D721Med (cell line): ENCODE data around the gene IFNA4.
"Not testable (repeated sequence)": the region's sequence is repeated elsewhere in the genome, so short reads cannot be mapped to it uniquely, and the experiment has no call there.

ENCODE experiments used
- DNase-seq: peaks from one replicate; pipeline ENCODE4 v3.0.0; 2011; ENCODE audit warnings: low spot score; ENCODE audit not compliant: insufficient read length
- FAIRE-seq: peaks from 2 replicates; lab custom pipeline; 2011; peaks lifted over from hg19 to GRCh38; lab: Jason Lieb, UNC
- TF ChIP-seq, protein P1 (sequence below): IDR thresholded peaks from 2 replicates; pipeline ENCODE4 v1.5.1; 2012; ENCODE audit warnings: mild to moderate bottlenecking, control low read depth; ENCODE audit not compliant: insufficient read depth; ENCODE audit errors: missing control alignments

Gene IFNA4

GRCh38 chr9:21187487-21187886 lies at the start of gene IFNA4:
TSS of gene IFNA4 (minus strand) at chr9:21187587. CDS start at chr9:21187531, 56 bp downstream.
- not testable (repeated sequence) for FAIRE-seq

GRCh38 chr9:21236360-21236714 lies 49.0 kb upstream of the IFNA4 start:
- not testable (repeated sequence) for FAIRE-seq, DNase-seq

More at GRCh38 chr9:21187487-21187886, at the start of gene IFNA4:
- DNase-seq, result not testable (repeated sequence)

GRCh38 chr9:21235468-21236359 lies 48.3 kb upstream of the IFNA4 start:
- TF ChIP-seq, protein P1, sequence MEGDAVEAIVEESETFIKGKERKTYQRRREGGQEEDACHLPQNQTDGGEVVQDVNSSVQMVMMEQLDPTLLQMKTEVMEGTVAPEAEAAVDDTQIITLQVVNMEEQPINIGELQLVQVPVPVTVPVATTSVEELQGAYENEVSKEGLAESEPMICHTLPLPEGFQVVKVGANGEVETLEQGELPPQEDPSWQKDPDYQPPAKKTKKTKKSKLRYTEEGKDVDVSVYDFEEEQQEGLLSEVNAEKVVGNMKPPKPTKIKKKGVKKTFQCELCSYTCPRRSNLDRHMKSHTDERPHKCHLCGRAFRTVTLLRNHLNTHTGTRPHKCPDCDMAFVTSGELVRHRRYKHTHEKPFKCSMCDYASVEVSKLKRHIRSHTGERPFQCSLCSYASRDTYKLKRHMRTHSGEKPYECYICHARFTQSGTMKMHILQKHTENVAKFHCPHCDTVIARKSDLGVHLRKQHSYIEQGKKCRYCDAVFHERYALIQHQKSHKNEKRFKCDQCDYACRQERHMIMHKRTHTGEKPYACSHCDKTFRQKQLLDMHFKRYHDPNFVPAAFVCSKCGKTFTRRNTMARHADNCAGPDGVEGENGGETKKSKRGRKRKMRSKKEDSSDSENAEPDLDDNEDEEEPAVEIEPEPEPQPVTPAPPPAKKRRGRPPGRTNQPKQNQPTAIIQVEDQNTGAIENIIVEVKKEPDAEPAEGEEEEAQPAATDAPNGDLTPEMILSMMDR, result peak; percentile 72
- not testable (repeated sequence) for FAIRE-seq, DNase-seq

GRCh38 chr9:21234153-21234687 lies 46.8 kb upstream of the IFNA4 start:
- DNase-seq (no peak), FAIRE-seq (no peak)

DNA sequence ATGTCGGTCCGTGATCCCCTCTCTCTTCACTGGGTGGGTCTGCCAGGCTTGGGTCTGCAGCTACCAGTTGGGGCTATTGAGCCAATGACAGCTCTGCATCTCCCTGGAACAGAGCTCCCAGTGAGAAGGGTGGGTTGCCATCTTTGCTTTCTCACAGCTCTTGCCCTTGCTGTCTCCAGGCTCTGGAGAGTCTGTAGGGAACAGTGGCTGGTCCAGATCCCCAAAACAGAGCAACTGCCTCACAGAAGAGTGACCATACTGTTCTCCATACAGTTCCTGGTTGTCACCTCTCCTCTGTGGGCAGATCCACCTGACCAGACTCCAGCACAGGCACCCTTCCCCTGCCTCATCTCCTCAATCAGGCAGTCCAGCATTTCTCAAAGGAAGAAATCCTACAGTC lies 45.9 kb upstream of the IFNA4 start:
- TF ChIP-seq, protein P1, result no peak
- no peak for DNase-seq
- FAIRE-seq, result no peak

More at GRCh38 chr9:21234153-21234687, 46.8 kb upstream of the IFNA4 start:
- TF ChIP-seq, protein P1, result no peak

GRCh38 chr9:21228122-21228521 lies 40.7 kb upstream of the IFNA4 start, which contains the start of gene IFNA17:
TSS of gene IFNA17 (minus strand) at chr9:21228222. CDS start at chr9:21228173, 49 bp downstream.
- TF ChIP-seq, protein P1, result no peak
- FAIRE-seq, result no peak
- no peak for DNase-seq

- not testable (repeated sequence) for DNase-seq, FAIRE-seq
These were observed 29.8 kb upstream of the IFNA4 start, which contains the start of gene IFNA16 for GRCh38 chr9:21217211-21217610. TSS of gene IFNA16 (minus strand) at chr9:21217311. CDS start at chr9:21217305, 6 bp downstream.

DNA sequence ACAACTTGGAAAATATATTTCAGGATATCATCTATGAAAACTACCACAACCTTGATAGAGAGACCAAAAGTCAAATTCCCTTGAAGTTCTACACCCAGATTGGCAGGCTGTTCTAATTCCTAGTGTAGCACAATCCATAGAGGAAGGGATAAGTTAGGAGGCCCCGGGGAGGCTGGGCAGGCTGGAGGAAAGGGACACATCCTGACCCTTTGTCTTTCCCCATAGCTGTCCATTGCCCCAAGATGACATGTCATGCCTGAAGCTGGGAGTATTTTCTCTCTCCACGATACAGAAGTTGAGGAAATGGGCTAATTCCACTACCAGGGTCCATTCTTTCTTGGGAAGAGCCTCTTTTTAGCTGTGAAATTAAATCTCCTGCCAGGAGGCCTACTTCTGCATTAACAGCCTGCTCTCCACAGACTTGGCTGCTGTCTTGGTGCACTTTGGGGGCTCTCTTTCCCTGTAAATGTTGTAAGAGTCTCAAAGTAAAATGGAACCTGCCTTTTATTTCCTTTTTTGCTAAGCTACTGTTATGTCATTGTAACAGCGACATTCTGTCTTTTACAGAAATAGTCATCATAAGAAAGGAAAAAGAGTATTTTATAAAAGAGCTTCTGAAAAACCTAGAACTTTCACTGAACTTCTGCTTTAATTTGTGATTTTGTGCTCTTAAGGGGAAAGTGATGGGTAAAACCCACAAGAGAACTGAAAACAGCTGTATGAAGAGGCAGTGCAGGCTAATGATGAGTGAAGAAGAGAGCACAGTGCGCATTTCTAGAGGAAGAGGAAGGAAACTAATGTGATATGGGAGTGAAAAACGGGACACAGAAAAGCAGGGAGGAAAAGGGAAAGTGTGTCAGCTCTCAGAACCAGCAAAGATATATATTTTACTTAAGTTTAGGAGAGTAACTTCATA lies 26.3 kb upstream of the IFNA4 start:
- DNase-seq, FAIRE-seq: not testable (repeated sequence)
- TF ChIP-seq, protein P1, result peak; percentile 48

DNA sequence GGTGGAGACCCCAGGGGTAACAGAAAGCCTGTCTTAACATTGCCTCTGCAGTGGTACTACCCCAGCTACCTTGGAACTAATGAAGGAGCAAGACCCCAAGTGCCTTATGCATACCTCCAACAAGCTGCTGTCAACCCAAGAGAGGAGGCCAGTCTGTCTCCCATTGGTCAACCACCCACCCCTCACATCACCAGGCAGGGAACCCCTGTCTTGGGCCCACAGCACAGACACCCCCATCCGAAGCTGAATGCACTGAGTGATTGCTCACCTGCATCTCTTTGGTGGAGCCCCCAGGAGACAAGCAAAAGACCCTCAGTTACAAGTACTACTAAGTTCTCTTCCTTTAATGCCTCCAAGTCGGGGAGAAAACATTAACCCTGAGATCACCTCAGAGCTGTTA lies 24.8 kb upstream of the IFNA4 start:
- DNase-seq, FAIRE-seq: not testable (repeated sequence)

GRCh38 chr9:21210782-21211181 lies 23.4 kb upstream of the IFNA4 start:
- DNase-seq, FAIRE-seq: not testable (repeated sequence)
